OCI-LY7 (cell line): ENCODE results near the gene POLA2. TPM values are rescaled to one million over a fixed set of nuclear protein-coding genes. Genes with fewer than 3 reads are reported as not detected.
A peak's percentile ranks its signal among the peaks of the same experiment; 100 is the strongest.

ENCODE experiments used
- BruUV-seq: library from RNA; stranded (reverse); fragments of 400-500 nt; replicated peaks from 2 replicates; lab custom pipeline; 2021; lab: Mats Ljungman, UMichigan
- CTCF ChIA-PET: fragments of 300-600 bp; sonication (Branson Sonifier 250); formaldehyde crosslinking; loops from one replicate; lab custom pipeline; 2022; ENCODE audit warnings: antibody characterized with exemption; ENCODE audit not compliant: unreplicated experiment; lab: Charles Lee
- POLR2A ChIA-PET: fragments of 300-600 bp; sonication (Branson Sonifier 250); formaldehyde crosslinking; loops from one replicate; lab custom pipeline; 2022; ENCODE audit warnings: antibody characterized with exemption; lab: Charles Lee
- DNase-seq: peaks from one replicate; pipeline ENCODE4 v3.0.0-alpha.2; 2015; ENCODE audit warnings: low spot score
- H2AFZ ChIP-seq: fragments of 200-600 bp; sonication (generic), shearing (Covaris generic); 2 replicates; pipeline ENCODE4 v1.6.1; 2014; ENCODE audit warnings: mild to moderate bottlenecking, antibody characterized with exemption, low read length, moderate library complexity
- H3K27ac ChIP-seq: fragments of 200-600 bp; sonication (generic); 2 replicates; pipeline ENCODE4 v1.5.1; 2014; ENCODE audit warnings: mixed run types, low read depth, mild to moderate bottlenecking, moderate library complexity, low read length, inconsistent platforms; ENCODE audit not compliant: poor library complexity, severe bottlenecking
- H3K36me3 ChIP-seq: fragments of 200-600 bp; sonication (generic); 2 replicates; pipeline ENCODE4 v1.6.1; 2014; ENCODE audit warnings: mild to moderate bottlenecking, antibody characterized with exemption, low read length, moderate library complexity, mixed read lengths; ENCODE audit not compliant: insufficient read depth
- H3K4me1 ChIP-seq: fragments of 200-600 bp; sonication (generic); 2 replicates; pipeline ENCODE4 v1.5.1; 2014; ENCODE audit warnings: mild to moderate bottlenecking, low read length; ENCODE audit not compliant: insufficient read depth, poor library complexity, severe bottlenecking
- H3K4me2 ChIP-seq: fragments of 200-600 bp; sonication (generic); 2 replicates; pipeline ENCODE4 v1.6.1; 2014; ENCODE audit warnings: mild to moderate bottlenecking, low read length
- H3K4me3 ChIP-seq: fragments of 200-600 bp; sonication (generic); 2 replicates; pipeline ENCODE4 v1.5.1; 2014; ENCODE audit warnings: mild to moderate bottlenecking, low read depth, low read length; ENCODE audit not compliant: poor library complexity, severe bottlenecking
- H3K79me2 ChIP-seq: fragments of 200-600 bp; sonication (generic); 2 replicates; pipeline ENCODE4 v1.6.1; 2016; ENCODE audit warnings: low read depth, mild to moderate bottlenecking, low read length, moderate library complexity, mixed read lengths; ENCODE audit not compliant: insufficient read depth
- H3K9me2 ChIP-seq: fragments of 200-600 bp; sonication (generic); 2 replicates; pipeline ENCODE4 v1.6.1; 2016; ENCODE audit warnings: mild to moderate bottlenecking, low read length, mixed read lengths; ENCODE audit not compliant: insufficient read depth
- H3K9me3 ChIP-seq: fragments of 200-600 bp; sonication (generic); 2 replicates; pipeline ENCODE4 v1.6.1; 2014; ENCODE audit warnings: mild to moderate bottlenecking, mixed run types, low read length, mixed read lengths
- H4K20me1 ChIP-seq: fragments of 200-600 bp; sonication (generic); 2 replicates; pipeline ENCODE4 v1.6.1; 2014; ENCODE audit warnings: mild to moderate bottlenecking, antibody characterized with exemption, low read length, moderate library complexity, mixed read lengths; ENCODE audit not compliant: insufficient read depth
- EZH2phosphoT487 ChIP-seq: fragments of 200-600 bp; sonication (generic); IDR thresholded peaks from 2 replicates; pipeline ENCODE4 v1.6.1; 2018; ENCODE audit warnings: low read depth, borderline replicate concordance, mild to moderate bottlenecking, mixed run types, antibody characterized with exemption, low read length, moderate library complexity, mixed read lengths
- intact Hi-C: fragments of 100-400 bp; cut with micrococcal nuclease; formaldehyde crosslinking; loops from one replicate; pipeline ENCODE4 v1.10.0; 2022; ENCODE audit not compliant: unreplicated experiment
- total RNA-seq, 2 experiments: library from RNA; depleted of rRNA in 1 of 2; stranded (reverse); fragments of >200 nt in 1 of 2; shearing (Covaris generic) in 1 of 2; gene quantifications; 2 replicates each; pipeline ENCODE4 v1.2.3, GENCODE V29; 2014 to 2022
- TF ChIP-seq, protein P1 (sequence below): fragments of 200-600 bp; sonication (generic); conservative IDR thresholded peaks from 2 replicates; pipeline ENCODE4 v1.5.1; 2014; ENCODE audit warnings: mild to moderate bottlenecking, antibody characterized with exemption, low read length, moderate library complexity, mixed read lengths

POLA2 gene
- total RNA-seq, 2 experiments from 2014 or later, result 47.5 to 89.1 TPM

DNA sequence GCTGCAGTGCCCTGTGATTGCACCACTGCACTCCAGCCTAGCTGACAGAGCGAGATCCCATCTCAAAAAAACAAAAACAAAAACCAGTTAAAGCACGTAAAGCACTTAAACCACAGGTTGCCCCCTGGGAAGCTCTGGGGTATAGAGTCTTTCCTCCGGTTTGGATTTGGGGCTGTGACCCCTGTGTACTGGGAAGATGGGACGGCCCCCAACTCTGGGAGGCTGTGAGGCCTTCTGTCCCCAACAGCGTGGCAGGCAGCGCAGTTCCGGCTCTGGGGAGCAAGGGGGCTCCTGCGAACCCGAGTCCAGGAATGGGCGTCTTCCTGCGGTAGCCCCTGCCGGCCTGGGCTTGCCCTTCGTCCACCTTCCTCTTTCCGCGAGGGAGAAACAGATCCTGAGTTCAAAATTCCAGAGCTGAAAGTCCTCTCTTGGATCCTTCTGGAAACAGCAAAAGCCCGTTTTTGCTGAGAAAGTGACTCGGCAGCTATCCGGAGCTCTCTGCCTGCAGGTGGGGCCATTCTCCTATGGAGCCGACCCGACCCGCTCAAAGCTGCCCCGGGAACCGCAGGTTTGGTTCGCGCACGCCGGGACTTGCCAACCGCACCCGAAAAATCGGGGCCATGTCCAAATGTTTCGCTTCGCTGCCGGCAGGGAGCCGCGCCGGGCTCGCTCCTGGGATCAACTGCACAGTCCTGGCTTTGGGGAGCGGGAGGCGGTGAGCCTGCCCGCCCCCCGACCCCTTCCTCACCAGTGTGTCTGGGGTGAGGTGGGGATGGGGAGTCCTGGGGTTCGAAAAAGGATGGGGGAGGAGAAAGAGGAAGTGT, 36.3 kb upstream of the POLA2 start:
- Histone ChIP-seq H4K20me1 (no peaks in the 10 kb centered on the region), H3K4me1 (peaks cover 16% of the 10 kb centered on the region), H3K27ac (no peak overlapping the region), H3K79me2 (no peaks in the 10 kb centered on the region), H3K4me3 (peak overlapping the region; percentile 63), H3K36me3 (no peaks in the 10 kb centered on the region), H3K9me3 (0 out of 2 replicates have a peak, but pooled peaks cover 3% of the 10 kb centered on the region), H2AFZ (peak overlapping the region; percentile 96), H3K4me2 (peak overlapping the region; percentile 91), H3K9me2 (no peaks in the 10 kb centered on the region)
- ChIA-PET CTCF (no interaction called here), POLR2A (no interaction called here)
- peak; percentile 67 for DNase-seq
- intact Hi-C loops, result loop anchor here (10.0 kb wide), 1 partner anchor 89 kb away; the partner anchor contains the start of gene CDC42EP2
- no TSS peak for BruUV-seq
- TF ChIP-seq, protein P1, sequence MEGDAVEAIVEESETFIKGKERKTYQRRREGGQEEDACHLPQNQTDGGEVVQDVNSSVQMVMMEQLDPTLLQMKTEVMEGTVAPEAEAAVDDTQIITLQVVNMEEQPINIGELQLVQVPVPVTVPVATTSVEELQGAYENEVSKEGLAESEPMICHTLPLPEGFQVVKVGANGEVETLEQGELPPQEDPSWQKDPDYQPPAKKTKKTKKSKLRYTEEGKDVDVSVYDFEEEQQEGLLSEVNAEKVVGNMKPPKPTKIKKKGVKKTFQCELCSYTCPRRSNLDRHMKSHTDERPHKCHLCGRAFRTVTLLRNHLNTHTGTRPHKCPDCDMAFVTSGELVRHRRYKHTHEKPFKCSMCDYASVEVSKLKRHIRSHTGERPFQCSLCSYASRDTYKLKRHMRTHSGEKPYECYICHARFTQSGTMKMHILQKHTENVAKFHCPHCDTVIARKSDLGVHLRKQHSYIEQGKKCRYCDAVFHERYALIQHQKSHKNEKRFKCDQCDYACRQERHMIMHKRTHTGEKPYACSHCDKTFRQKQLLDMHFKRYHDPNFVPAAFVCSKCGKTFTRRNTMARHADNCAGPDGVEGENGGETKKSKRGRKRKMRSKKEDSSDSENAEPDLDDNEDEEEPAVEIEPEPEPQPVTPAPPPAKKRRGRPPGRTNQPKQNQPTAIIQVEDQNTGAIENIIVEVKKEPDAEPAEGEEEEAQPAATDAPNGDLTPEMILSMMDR, result peak; percentile 83
- no peak for TF ChIP-seq EZH2phosphoT487

DNA sequence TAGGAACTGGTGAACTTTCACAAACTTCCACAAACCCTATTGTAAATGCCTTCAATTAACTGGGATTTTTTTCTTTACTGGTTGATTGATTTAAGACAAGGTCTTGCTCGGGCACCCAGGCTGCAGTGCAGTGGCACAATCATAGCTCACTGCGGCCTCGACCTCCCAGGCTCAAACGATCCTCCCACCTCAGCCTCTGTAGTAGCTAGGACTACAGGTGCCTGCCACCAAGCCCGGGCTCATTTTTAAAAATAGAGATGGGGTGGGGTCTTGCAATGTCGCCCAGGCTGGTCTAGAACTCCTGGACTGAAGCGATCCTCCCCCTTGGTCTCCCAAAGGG, 35.7 kb upstream of the POLA2 start:
- Histone ChIP-seq H3K4me3 (peak overlapping the region; percentile 63), H2AFZ (peak overlapping the region; percentile 96), H3K79me2 (no peaks in the 10 kb centered on the region), H3K27ac (no peak overlapping the region), H3K36me3 (no peaks in the 10 kb centered on the region), H3K9me2 (no peaks in the 10 kb centered on the region), H4K20me1 (no peaks in the 10 kb centered on the region), H3K4me2 (peak overlapping the region; percentile 91), H3K4me1 (peaks cover 16% of the 10 kb centered on the region), H3K9me3 (0 out of 2 replicates have a peak, but pooled peaks cover 3% of the 10 kb centered on the region)
- intact Hi-C loops, result loop anchor here (10.0 kb wide), 1 partner anchor 89 kb away; the partner anchor contains the start of gene CDC42EP2
- CTCF ChIA-PET, result no interaction called here
- no peak for DNase-seq
- POLR2A ChIA-PET, result no interaction called here
- no TSS peak for BruUV-seq
- TF ChIP-seq, protein P1, result no peak
- no peak for TF ChIP-seq EZH2phosphoT487

DNA sequence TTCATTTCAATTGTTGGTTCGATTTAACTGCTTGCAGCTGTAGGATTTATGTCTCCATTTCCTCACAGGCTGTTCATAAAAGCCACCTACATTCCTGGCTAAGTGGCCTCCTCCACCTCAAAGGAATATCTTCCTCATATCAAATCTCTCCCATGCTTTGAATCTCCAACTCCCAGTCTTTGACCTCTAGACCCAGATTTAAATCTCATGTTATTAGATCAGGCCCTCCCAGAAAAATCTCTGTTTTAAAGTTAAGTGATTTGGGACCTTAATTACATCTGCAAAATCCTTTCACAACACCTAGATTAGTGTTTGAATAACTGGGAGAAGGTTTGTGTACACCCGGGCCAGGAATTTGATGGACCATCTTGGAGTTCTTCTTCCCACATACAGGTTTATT, 33.9 kb upstream of the POLA2 start:
- no peak for TF ChIP-seq EZH2phosphoT487
- TF ChIP-seq, protein P1, result no peak
- no peaks in the 10 kb centered on the region for H3K36me3 ChIP-seq
- H3K79me2 ChIP-seq, result no peaks in the 10 kb centered on the region
- no peak overlapping the region for H3K27ac ChIP-seq
- H3K4me2 ChIP-seq, result no peak overlapping the region
- intact Hi-C loops, result loop anchor here (10.0 kb wide), 1 partner anchor 87 kb away; the partner anchor contains the start of gene CDC42EP2
- H4K20me1 ChIP-seq, result no peaks in the 10 kb centered on the region
- H3K4me1 ChIP-seq, result peaks cover 16% of the 10 kb centered on the region
- DNase-seq, result no peak
- no peak overlapping the region for H2AFZ ChIP-seq
- CTCF ChIA-PET, result no interaction called here
- 0 out of 2 replicates have a peak, but pooled peaks cover 3% of the 10 kb centered on the region for H3K9me3 ChIP-seq
- no peak overlapping the region for H3K4me3 ChIP-seq
- no peaks in the 10 kb centered on the region for H3K9me2 ChIP-seq
- BruUV-seq, result no TSS peak
- POLR2A ChIA-PET, result no interaction called here
